CD4-positive, CD25-positive, alpha-beta regulatory T cell (primary cell): Measurements from ENCODE around the gene FAM124A. TPM values are rescaled to one million over a fixed set of nuclear protein-coding genes. Genes with fewer than 3 reads are reported as not detected.

Source experiments
- ATAC-seq, 2 donors: fragments of 150-1000 bp; cut with Tn5 transposase; one replicate each; pipeline ENCODE4 v1.10.0; 2021; ENCODE audit warnings: low read depth in 2 of 2, moderate number of reproducible peaks in 2 of 2, moderate library complexity in 1 of 2
- DNase-seq, 3 donors: peaks; one replicate each; pipeline versions ENCODE4 v3.0.0 to v3.0.0-alpha.2; 2012 to 2022; ENCODE audit warnings: mixed read lengths in 1 of 3
- H3K27ac ChIP-seq: one replicate; pipeline ENCODE4 v1.7.0; 2013; ENCODE audit warnings: mild to moderate bottlenecking, low read length; ENCODE audit not compliant: insufficient read depth, poor library complexity, severe bottlenecking
- H3K27me3 ChIP-seq: one replicate; pipeline ENCODE4 v1.7.0; 2013; ENCODE audit warnings: low read length; ENCODE audit not compliant: control insufficient read depth, insufficient read depth
- H3K36me3 ChIP-seq: one replicate; pipeline ENCODE4 v1.7.0; 2013; ENCODE audit warnings: mild to moderate bottlenecking, low read length, moderate library complexity; ENCODE audit not compliant: control insufficient read depth, insufficient read depth
- H3K4me1 ChIP-seq: 2 replicates; pipeline ENCODE4 v1.7.0; 2013; ENCODE audit warnings: mild to moderate bottlenecking, low read length; ENCODE audit not compliant: insufficient read depth, control insufficient read depth, poor library complexity, severe bottlenecking
- H3K4me3 ChIP-seq: one replicate; pipeline ENCODE4 v1.7.0; 2013; ENCODE audit warnings: low read depth, mild to moderate bottlenecking, low read length, moderate library complexity
- H3K9me3 ChIP-seq, 2 experiments: 1 replicate in 1 of 2; 2 replicates in 1 of 2; pipeline ENCODE4 v1.7.0; 2013; ENCODE audit warnings: low read length in 2 of 2, mild to moderate bottlenecking in 1 of 2, moderate library complexity in 1 of 2; ENCODE audit not compliant: control insufficient read depth in 2 of 2
- H3K27ac Mint-ChIP-seq, 3 donors: one replicate each; pipeline ENCODE4 v1.8.0; 2020 to 2022; ENCODE audit warnings: mild to moderate bottlenecking in 3 of 3, mixed read lengths in 3 of 3, moderate library complexity in 2 of 3
- H3K27me3 Mint-ChIP-seq: one replicate; pipeline ENCODE4 v1.8.0; 2022; ENCODE audit warnings: mild to moderate bottlenecking, mixed read lengths
- H3K36me3 Mint-ChIP-seq: one replicate; pipeline ENCODE4 v1.8.0; 2020; ENCODE audit warnings: mixed read lengths
- H3K4me1 Mint-ChIP-seq, 4 donors: one replicate each; pipeline ENCODE4 v1.8.0; 2020 to 2022; ENCODE audit warnings: mixed read lengths in 4 of 4, mild to moderate bottlenecking in 1 of 4
- H3K4me3 Mint-ChIP-seq, 4 donors: one replicate each; pipeline ENCODE4 v1.8.0; 2020 to 2022; ENCODE audit warnings: mild to moderate bottlenecking in 4 of 4, mixed read lengths in 4 of 4, moderate library complexity in 3 of 4
- H3K9me3 Mint-ChIP-seq, 7 donors: one replicate each; pipeline ENCODE4 v1.8.0; 2020 to 2022; ENCODE audit warnings: mixed read lengths in 7 of 7, mild to moderate bottlenecking in 3 of 7, moderate library complexity in 2 of 7
- polyA plus RNA-seq, 4 donors: library from polyadenylated mRNA; unstranded; fragments of 300-500 nt; fragmentation: Illumina TruSeq; gene quantifications; one replicate each; pipeline ENCODE4 v1.2.3, GENCODE V29; 2021
- total RNA-seq: library from RNA; stranded (reverse); gene quantifications from one replicate; pipeline ENCODE4 v1.2.3, GENCODE V29; 2022

The FAM124A gene
- total RNA-seq (not detected), polyA plus RNA-seq (not detected)

- ATAC-seq = peak; percentile 53 to 60
- no peaks in the 10 kb centered on the region for H3K9me3 ChIP-seq
- H3K27me3 Mint-ChIP-seq = peaks cover 70% of the 10 kb centered on the region
- H3K4me3 Mint-ChIP-seq = peak within 1 kb of the TSS; percentile 18 to 84 (median 66)
- H3K9me3 Mint-ChIP-seq = no peaks in the 10 kb centered on the region
- H3K27me3 ChIP-seq = peaks cover 40% of the 10 kb centered on the region
- peak within 1 kb of the TSS; percentile 13 for H3K4me3 ChIP-seq
- H3K36me3 ChIP-seq = no peaks in the 10 kb centered on the region
- peaks cover 0 to 7% (median 0%) of the 10 kb centered on the region in 4 donors for H3K4me1 Mint-ChIP-seq
- H3K4me1 ChIP-seq = peaks cover 11% of the 10 kb centered on the region
- H3K27ac ChIP-seq = no peak within 1 kb of the TSS
- no peaks in the 10 kb centered on the region for H3K36me3 Mint-ChIP-seq
- peak in 2 of 3 donors; percentile 17 to 45 for DNase-seq
- no peak within 1 kb of the TSS for H3K27ac Mint-ChIP-seq
These were observed at the start of gene FAM124A for GRCh38 chr13:51222037-51222685. FAM124A (plus strand) TSS chr13:51222398; CDS start chr13:51222502, 104 bp downstream.

- Histone ChIP-seq H3K4me3 (no peak overlapping the region), H3K9me3 (no peaks in the 10 kb centered on the region), H3K36me3 (no peaks in the 10 kb centered on the region), H3K27me3 (peaks cover 19% of the 10 kb centered on the region), H3K4me1 (no peaks in the 10 kb centered on the region), H3K27ac (no peak overlapping the region)
- H3K27me3 Mint-ChIP-seq = peaks cover 52% of the 10 kb centered on the region
- H3K4me3 Mint-ChIP-seq = no peak overlapping the region
- no peaks in the 10 kb centered on the region for H3K4me1 Mint-ChIP-seq
- DNase-seq (no peak), ATAC-seq (no peak)
- H3K9me3 Mint-ChIP-seq = peaks cover 0 to 9% (median 0%) of the 10 kb centered on the region in 7 donors
- no peak overlapping the region for H3K27ac Mint-ChIP-seq
- no peaks in the 10 kb centered on the region for H3K36me3 Mint-ChIP-seq
These were observed 47.2 kb upstream of the FAM124A start for GRCh38 chr13:51175021-51175420.

GRCh38 chr13:51175639-51176038, 46.6 kb upstream of the FAM124A start:
- Histone ChIP-seq H3K27ac (no peak overlapping the region), H3K27me3 (peaks cover 24% of the 10 kb centered on the region), H3K4me3 (no peak overlapping the region), H3K9me3 (no peaks in the 10 kb centered on the region), H3K36me3 (no peaks in the 10 kb centered on the region), H3K4me1 (no peaks in the 10 kb centered on the region)
- Mint-ChIP-seq H3K4me1 (no peaks in the 10 kb centered on the region), H3K36me3 (no peaks in the 10 kb centered on the region), H3K27me3 (peaks cover 46% of the 10 kb centered on the region), H3K9me3 (peaks cover 0 to 9% (median 0%) of the 10 kb centered on the region in 7 donors), H3K4me3 (no peak overlapping the region), H3K27ac (no peak overlapping the region)
- ATAC-seq = no peak
- DNase-seq = no peak

- H3K4me1 Mint-ChIP-seq = no peaks in the 10 kb centered on the region
- H3K27me3 Mint-ChIP-seq = peaks cover 46% of the 10 kb centered on the region
- Histone ChIP-seq H3K9me3 (no peaks in the 10 kb centered on the region), H3K27me3 (peaks cover 34% of the 10 kb centered on the region), H3K4me1 (no peaks in the 10 kb centered on the region), H3K4me3 (no peak overlapping the region), H3K36me3 (no peaks in the 10 kb centered on the region), H3K27ac (no peak overlapping the region)
- H3K27ac Mint-ChIP-seq = no peak overlapping the region
- ATAC-seq (no peak), DNase-seq (no peak)
- peaks cover 0 to 9% (median 0%) of the 10 kb centered on the region in 7 donors for H3K9me3 Mint-ChIP-seq
- no peak overlapping the region for H3K4me3 Mint-ChIP-seq
- H3K36me3 Mint-ChIP-seq = no peaks in the 10 kb centered on the region
These were observed 45.0 kb upstream of the FAM124A start for GRCh38 chr13:51177188-51177587.

GRCh38 chr13:51178456-51179074, 43.6 kb upstream of the FAM124A start:
- H3K27ac ChIP-seq = no peak overlapping the region
- no peaks in the 10 kb centered on the region for H3K9me3 ChIP-seq
- H3K36me3 ChIP-seq = no peaks in the 10 kb centered on the region
- no peaks in the 10 kb centered on the region for H3K4me1 Mint-ChIP-seq
- ATAC-seq = no peak
- peaks cover 42% of the 10 kb centered on the region for H3K27me3 Mint-ChIP-seq
- no peaks in the 10 kb centered on the region for H3K4me1 ChIP-seq
- no peak overlapping the region for H3K27ac Mint-ChIP-seq
- peaks cover 0 to 9% (median 0%) of the 10 kb centered on the region in 7 donors for H3K9me3 Mint-ChIP-seq
- no peak overlapping the region for H3K4me3 Mint-ChIP-seq
- H3K4me3 ChIP-seq = no peak overlapping the region
- H3K36me3 Mint-ChIP-seq = no peaks in the 10 kb centered on the region
- DNase-seq = no peak
- H3K27me3 ChIP-seq = peaks cover 37% of the 10 kb centered on the region

GRCh38 chr13:51179432-51179971, 42.7 kb upstream of the FAM124A start:
- Histone ChIP-seq H3K9me3 (no peaks in the 10 kb centered on the region), H3K4me3 (no peak overlapping the region), H3K36me3 (no peaks in the 10 kb centered on the region), H3K4me1 (no peaks in the 10 kb centered on the region), H3K27ac (no peak overlapping the region), H3K27me3 (peaks cover 44% of the 10 kb centered on the region)
- Mint-ChIP-seq H3K27me3 (peaks cover 46% of the 10 kb centered on the region), H3K4me1 (no peaks in the 10 kb centered on the region), H3K4me3 (no peak overlapping the region), H3K9me3 (peaks cover 0 to 6% (median 0%) of the 10 kb centered on the region in 7 donors), H3K27ac (no peak overlapping the region), H3K36me3 (no peaks in the 10 kb centered on the region)
- ATAC-seq = no peak
- DNase-seq = no peak

- H3K27me3 Mint-ChIP-seq = peaks cover 43% of the 10 kb centered on the region
These were observed 41.2 kb upstream of the FAM124A start for GRCh38 chr13:51180853-51181511.

More at GRCh38 chr13:51180853-51181511, 41.2 kb upstream of the FAM124A start:
- no peak for ATAC-seq
- Histone ChIP-seq H3K4me1 (no peaks in the 10 kb centered on the region), H3K27me3 (peaks cover 45% of the 10 kb centered on the region), H3K27ac (no peak overlapping the region), H3K9me3 (no peaks in the 10 kb centered on the region), H3K4me3 (no peak overlapping the region), H3K36me3 (no peaks in the 10 kb centered on the region)
- DNase-seq = no peak
- H3K4me1 Mint-ChIP-seq = no peaks in the 10 kb centered on the region
- H3K36me3 Mint-ChIP-seq = no peaks in the 10 kb centered on the region
- peaks cover 0 to 3% (median 0%) of the 10 kb centered on the region in 7 donors for H3K9me3 Mint-ChIP-seq
- no peak overlapping the region for H3K4me3 Mint-ChIP-seq
- H3K27ac Mint-ChIP-seq = no peak overlapping the region
